Coronary artery (tissue), 2 donors: ENCODE measurements around the gene RARRES1.
A peak's percentile ranks its signal among the peaks of the same experiment; 100 is the strongest.

ENCODE experiments used
- DNase-seq: peaks from one replicate; pipeline ENCODE4 v3.0.0-alpha.2; 2017; ENCODE audit warnings: low spot score
- H3K27ac ChIP-seq, 2 donors: fragments of 200-600 bp; sonication (generic); one replicate each; pipeline ENCODE4 v1.5.1; 2016 to 2019
- H3K4me3 ChIP-seq: fragments of 200-600 bp; sonication (generic); 2 replicates; pipeline ENCODE4 v1.5.1; 2016; ENCODE audit warnings: mild to moderate bottlenecking, moderate library complexity
- TF ChIP-seq, protein P1 (sequence below): fragments of 200-600 bp; sonication (generic); IDR thresholded peaks from one replicate; pipeline ENCODE4 v1.5.1; 2019; ENCODE audit warnings: antibody characterized with exemption

RARRES1 gene

DNA sequence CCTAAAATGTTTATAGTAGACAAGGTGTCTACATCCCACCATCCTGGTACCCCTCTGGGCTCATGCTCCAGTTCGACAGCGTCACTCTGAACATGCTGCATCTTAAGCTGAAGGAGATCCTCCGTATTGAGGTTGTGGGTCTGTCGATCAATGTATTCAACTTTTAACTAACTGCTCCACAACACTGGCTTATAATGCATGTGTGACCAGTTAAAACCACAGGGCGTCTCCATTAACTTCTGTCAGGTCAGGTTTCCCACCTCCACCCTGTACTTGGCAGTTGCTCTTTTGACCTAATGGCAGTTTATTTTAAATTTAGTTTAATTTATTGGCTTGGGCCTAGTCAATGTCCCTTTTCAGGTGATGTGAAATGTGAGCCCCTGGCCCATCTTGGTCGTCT is 17.8 kb upstream of the RARRES1 start:
- no peak overlapping the region for H3K4me3 ChIP-seq
- TF ChIP-seq, protein P1, sequence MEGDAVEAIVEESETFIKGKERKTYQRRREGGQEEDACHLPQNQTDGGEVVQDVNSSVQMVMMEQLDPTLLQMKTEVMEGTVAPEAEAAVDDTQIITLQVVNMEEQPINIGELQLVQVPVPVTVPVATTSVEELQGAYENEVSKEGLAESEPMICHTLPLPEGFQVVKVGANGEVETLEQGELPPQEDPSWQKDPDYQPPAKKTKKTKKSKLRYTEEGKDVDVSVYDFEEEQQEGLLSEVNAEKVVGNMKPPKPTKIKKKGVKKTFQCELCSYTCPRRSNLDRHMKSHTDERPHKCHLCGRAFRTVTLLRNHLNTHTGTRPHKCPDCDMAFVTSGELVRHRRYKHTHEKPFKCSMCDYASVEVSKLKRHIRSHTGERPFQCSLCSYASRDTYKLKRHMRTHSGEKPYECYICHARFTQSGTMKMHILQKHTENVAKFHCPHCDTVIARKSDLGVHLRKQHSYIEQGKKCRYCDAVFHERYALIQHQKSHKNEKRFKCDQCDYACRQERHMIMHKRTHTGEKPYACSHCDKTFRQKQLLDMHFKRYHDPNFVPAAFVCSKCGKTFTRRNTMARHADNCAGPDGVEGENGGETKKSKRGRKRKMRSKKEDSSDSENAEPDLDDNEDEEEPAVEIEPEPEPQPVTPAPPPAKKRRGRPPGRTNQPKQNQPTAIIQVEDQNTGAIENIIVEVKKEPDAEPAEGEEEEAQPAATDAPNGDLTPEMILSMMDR = no peak
- H3K27ac ChIP-seq = no peak overlapping the region
- DNase-seq = no peak

DNA sequence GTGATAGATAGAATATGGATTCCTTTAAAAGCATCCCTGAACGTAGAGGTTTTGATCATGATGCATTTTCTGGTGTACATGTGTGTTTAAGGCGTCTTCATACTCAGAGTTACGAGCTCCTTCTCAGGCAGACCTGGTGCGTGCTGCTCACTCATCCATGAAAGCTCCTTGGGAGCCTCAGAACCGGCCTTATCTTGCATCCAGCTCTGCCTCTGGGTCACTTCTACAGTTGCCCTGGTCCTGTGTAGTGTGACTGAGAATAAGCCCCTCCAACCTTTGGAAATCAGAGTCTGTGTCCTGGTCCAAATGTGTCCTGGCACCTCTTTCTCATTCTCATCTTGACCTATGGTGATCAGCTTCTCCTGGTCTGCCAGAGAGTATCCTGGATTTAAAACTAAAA is 17.3 kb upstream of the RARRES1 start:
- Histone ChIP-seq H3K4me3 (no peak overlapping the region), H3K27ac (no peak overlapping the region)
- TF ChIP-seq, protein P1 = no peak
- DNase-seq = no peak

DNA sequence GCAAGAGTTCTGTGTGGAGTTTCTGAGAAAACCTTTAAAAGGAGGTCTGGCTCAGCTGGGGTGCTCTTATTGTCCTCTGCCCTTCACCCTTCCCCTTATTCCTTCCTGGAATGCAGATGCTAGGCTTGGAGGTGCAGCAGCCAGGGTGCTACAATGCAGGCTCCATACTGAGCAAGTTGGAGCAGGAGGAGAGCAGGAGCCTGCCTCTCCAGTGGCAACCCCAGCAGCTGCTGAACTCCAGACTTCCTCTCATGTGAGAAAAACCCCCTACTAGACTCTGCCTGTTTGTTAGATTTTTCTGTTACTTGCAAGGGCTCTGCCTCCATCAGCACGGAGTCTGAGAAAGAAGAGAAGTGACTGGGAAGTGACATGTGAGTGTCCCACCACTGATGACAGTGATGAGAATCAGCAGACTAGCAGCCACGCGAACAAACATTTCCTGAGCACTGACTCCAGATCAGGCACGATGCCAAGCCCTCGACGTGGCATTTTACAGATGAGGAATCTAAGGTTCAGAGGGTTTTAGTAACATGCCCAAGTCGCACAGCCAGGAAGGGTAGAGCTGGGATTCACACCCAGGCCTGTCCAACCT is 16.1 kb upstream of the RARRES1 start:
- no peak overlapping the region for H3K27ac ChIP-seq
- TF ChIP-seq, protein P1 = no peak
- DNase-seq = peak; percentile 46
- H3K4me3 ChIP-seq = no peak overlapping the region

DNA sequence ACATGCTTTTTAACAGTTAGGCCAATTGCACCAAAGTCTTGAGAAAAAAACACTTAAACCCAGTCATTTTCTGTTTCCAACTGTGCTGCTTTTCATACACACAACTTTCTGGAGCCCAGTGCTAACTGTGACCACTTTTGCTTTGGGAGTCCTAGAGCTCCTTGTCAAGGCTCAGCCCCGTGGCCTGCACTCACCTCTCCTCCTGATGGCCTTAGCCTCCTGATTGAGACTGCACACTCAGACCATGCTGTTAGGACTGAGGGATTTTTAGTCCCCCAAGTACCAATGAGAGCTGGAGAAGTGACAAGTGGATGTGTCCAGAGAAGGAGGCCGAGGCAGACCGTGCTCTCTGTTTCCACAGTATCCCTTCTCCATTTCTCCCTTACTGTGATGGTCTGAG is 15.2 kb upstream of the RARRES1 start:
- Histone ChIP-seq H3K27ac (peak overlapping the region in 1 of 2 donors; percentile 6), H3K4me3 (no peak overlapping the region)
- TF ChIP-seq, protein P1 = no peak
- peak; percentile 50 for DNase-seq

DNA sequence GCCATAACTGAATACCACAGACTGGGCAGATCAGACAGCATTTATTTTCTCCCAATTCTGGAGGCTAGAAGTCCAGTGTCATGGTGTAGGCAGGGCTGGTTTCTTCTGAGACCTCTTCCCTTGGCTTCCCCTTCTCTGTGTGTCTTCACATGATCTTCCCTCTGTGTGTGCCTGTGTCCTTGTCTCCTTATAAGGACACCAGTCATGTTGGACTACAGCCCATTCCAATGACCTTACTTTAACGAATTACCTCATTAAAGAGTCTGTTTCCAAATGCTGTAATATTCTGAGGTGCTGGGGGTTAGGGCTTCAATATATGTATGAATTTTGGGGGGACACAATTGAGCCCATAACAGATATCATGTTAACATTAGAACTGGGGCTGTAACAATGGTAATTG is 13.3 kb upstream of the RARRES1 start:
- TF ChIP-seq, protein P1 = no peak
- no peak for DNase-seq
- no peak overlapping the region for H3K4me3 ChIP-seq
- H3K27ac ChIP-seq = no peak overlapping the region

DNA sequence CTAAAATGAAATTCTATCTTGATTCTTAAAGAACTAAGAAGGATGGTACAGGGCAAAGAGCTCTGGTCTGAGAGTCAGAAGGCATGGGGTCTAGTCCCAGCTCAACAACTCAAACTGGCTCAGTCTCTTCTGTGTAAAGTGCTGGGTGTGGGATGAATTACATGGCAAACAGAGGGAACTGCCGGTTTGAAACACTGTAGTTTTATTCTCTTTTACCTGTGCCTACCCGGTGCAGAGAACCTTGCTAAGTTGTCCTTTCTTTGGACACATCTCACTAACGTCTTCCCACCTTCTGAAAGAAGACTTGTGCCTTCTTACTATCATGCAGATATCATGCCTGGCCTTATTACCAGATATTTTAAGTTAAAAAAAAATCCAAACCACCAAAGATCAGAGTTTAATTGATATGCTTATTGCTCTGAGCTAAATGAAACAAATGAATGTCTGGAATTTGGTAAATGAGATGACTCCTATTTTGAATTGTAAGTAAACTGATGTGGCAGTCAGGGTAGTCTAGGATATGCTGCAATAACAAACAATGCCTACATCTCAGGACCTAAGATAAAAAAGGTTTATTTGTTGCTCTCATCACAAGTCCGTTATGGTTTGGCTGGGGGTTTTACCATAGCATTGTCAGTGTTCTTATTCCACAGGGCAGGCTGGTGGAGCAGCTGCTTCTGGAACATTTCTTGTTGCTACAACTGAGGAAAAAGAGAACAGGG is 12.5 kb upstream of the RARRES1 start:
- TF ChIP-seq, protein P1 = no peak
- Histone ChIP-seq H3K4me3 (no peak overlapping the region), H3K27ac (no peak overlapping the region)
- no peak for DNase-seq
